ENCODE measurements around the gene PIK3R1. TPM values are rescaled to one million over a fixed set of nuclear protein-coding genes. Genes with fewer than 3 reads are reported as not detected.

Gene PIK3R1
- total and polyA plus RNA-seq, 2 of the 4 experiments (the other 2 are of a cell fraction), result 2.4 to 9.3 TPM

- POLR2A ChIA-PET (ENCODE audit: unreplicated experiment), result no interaction called here
- no peak overlapping the region for H4K5ac ChIP-seq (ENCODE audit: low read depth, low read length)
- no peak for ATAC-seq (ENCODE audit: low read depth)
- H3K36me3 ChIP-seq (ENCODE audit: control insufficient read depth, insufficient read depth, low read length), result no peaks in the 10 kb centered on the region
- H2AK5ac ChIP-seq (ENCODE audit: low read depth, low read length), result no peak overlapping the region
- H2AFZ ChIP-seq (replicated peaks; ENCODE audit: low read length, poor library complexity), result no peak overlapping the region
- CTCF ChIA-PET, result no interaction called here
- intact Hi-C loops (cut with micrococcal nuclease) (no loop called here), dilution Hi-C loops (cut with HindIII; ENCODE audit: low sequenced_read_pairs, unreplicated experiment) (no loop called here), in situ Hi-C loops (cut with MboI; ENCODE audit: low sequenced_read_pairs) (no loop called here)
- no peak overlapping the region for H2BK5ac ChIP-seq (ENCODE audit: low read depth, low read length, poor library complexity, severe bottlenecking)
- no peaks in the 10 kb centered on the region for H4K20me1 ChIP-seq (ENCODE audit: insufficient read depth, low read length)
- no peak overlapping the region for H4K8ac ChIP-seq (ENCODE audit: low read depth in 2 of 2, low read length in 2 of 2)
- no peak overlapping the region for H3K9ac ChIP-seq (ENCODE audit: low read depth, low read length)
- H3K9me1 ChIP-seq (ENCODE audit: insufficient read depth, low read length), result no peaks in the 10 kb centered on the region
- no TSS peak for BruUV-seq (replicated peaks)
- no peaks in the 10 kb centered on the region for H3K4me1 ChIP-seq (ENCODE audit: control insufficient read depth, insufficient read depth, low read length)
- no peak overlapping the region for H3K4me3 ChIP-seq (ENCODE audit: insufficient read depth, low read depth, low read length)
- no peak overlapping the region for H2AK9ac ChIP-seq (replicated peaks; ENCODE audit: low read depth, low read length, poor library complexity)
- H3K27me3 ChIP-seq (ENCODE audit: control insufficient read depth, insufficient read depth, low read length), result no peaks in the 10 kb centered on the region
- no peak overlapping the region for H3K4me2 ChIP-seq (ENCODE audit: low read depth, low read length)
- no peak overlapping the region for H3K14ac ChIP-seq (replicated peaks; ENCODE audit: low read depth, low read length)
- H3K4ac ChIP-seq (ENCODE audit: low read depth, low read length), result no peak overlapping the region
- H3K56ac ChIP-seq (ENCODE audit: extremely low read depth, insufficient read depth, low read length), result no peak overlapping the region
- no peak overlapping the region for H2BK120ac ChIP-seq (ENCODE audit: low read depth, low read length)
- H3K27ac ChIP-seq (ENCODE audit: insufficient read depth, low read length), result no peak overlapping the region
- no peak overlapping the region for H4K91ac ChIP-seq (ENCODE audit: insufficient read depth, low read depth, low read length)
- TF ChIP-seq SMC3 (IDR thresholded peaks at IDR 0.05; ENCODE audit: low read depth, low read length), result no peak
- no peak for TF ChIP-seq MXI1 (IDR thresholded peaks at IDR 0.05; ENCODE audit: borderline replicate concordance, low read depth, low read length)
- TF ChIP-seq ELK1 (IDR thresholded peaks at IDR 0.05; ENCODE audit: borderline replicate concordance, low read depth, low read length), result no peak
- TF ChIP-seq RFX5 (IDR thresholded peaks at IDR 0.05; ENCODE audit: low read depth, low read length), result no peak
- no peak for TF ChIP-seq MAFK (IDR thresholded peaks at IDR 0.05; ENCODE audit: low read depth, low read length)
- TF ChIP-seq POLR2A (IDR thresholded peaks at IDR 0.05; ENCODE audit: low read depth, low read length), result no peak
- no peak for TF ChIP-seq USF2 (IDR thresholded peaks at IDR 0.05; ENCODE audit: low read depth, low read length)
- TF ChIP-seq CEBPB (IDR thresholded peaks at IDR 0.05; ENCODE audit: low read depth, low read length), result no peak
- TF ChIP-seq RCOR1 (IDR thresholded peaks at IDR 0.05; ENCODE audit: insufficient replicate concordance, low read length), result no peak
- TF ChIP-seq RAD21 (IDR thresholded peaks at IDR 0.05; ENCODE audit: low read length), result no peak
- no peak for TF ChIP-seq NFE2L2 (IDR thresholded peaks at IDR 0.05; ENCODE audit: low read depth, low read length)
- TF ChIP-seq FOS (IDR thresholded peaks at IDR 0.05; ENCODE audit: low read depth, low read length), result no peak
- TF ChIP-seq BHLHE40 (IDR thresholded peaks at IDR 0.05; ENCODE audit: low read depth, low read length), result no peak
- no peak for TF ChIP-seq MAZ (IDR thresholded peaks at IDR 0.05; ENCODE audit: borderline replicate concordance, low read depth, low read length)
- no peak for TF ChIP-seq CTCF (conservative IDR thresholded peaks at IDR 0.05; ENCODE audit: low read depth, low read length)
- TF ChIP-seq CHD1 (IDR thresholded peaks at IDR 0.05; ENCODE audit: low read depth, low read length), result no peak
- 100% methylated on average over 1 of the region's 11 CpGs; no CpG with 5 or more reads in 1 of the 2 experiments for WGBS, 2 experiments (ENCODE audit: extremely low coverage in 2 of 2, insufficient read length in 1 of 2)
- H3K9me3 ChIP-seq (ENCODE audit: control insufficient read depth, insufficient read depth, low read length), result no peaks in the 10 kb centered on the region
- no peak overlapping the region for H2BK15ac ChIP-seq (ENCODE audit: low read depth, low read length)
- no peak overlapping the region for H3K18ac ChIP-seq (ENCODE audit: low read depth, low read length)
- DNase-seq, result no peak
- H3K23ac ChIP-seq (ENCODE audit: low read depth, low read length), result no peak overlapping the region
- H2BK20ac ChIP-seq (ENCODE audit: low read depth, low read length), result no peak overlapping the region
- H3K79me1 ChIP-seq (ENCODE audit: low read depth in 1 of 2, low read length in 2 of 2), result no peaks in the 10 kb centered on the region
Observed at GRCh38 chr5:68177676-68178075, 37.9 kb upstream of the PIK3R1 start.
